SK-N-MC (cell line): ENCODE results near the gene ATXN2.

Source experiments
- DNase-seq: peaks from one replicate; pipeline ENCODE4 v3.0.0-alpha.2; 2011; ENCODE audit warnings: low read depth, low spot score
- H3K27ac ChIP-seq: fragments of 200-600 bp; sonication (generic); 2 replicates; pipeline ENCODE4 v1.5.1; 2016; ENCODE audit warnings: mixed run types
- H3K36me3 ChIP-seq: fragments of 200-600 bp; sonication (generic); 2 replicates; pipeline ENCODE4 v1.6.1; 2017; ENCODE audit warnings: antibody characterized with exemption, low read length, mixed read lengths; ENCODE audit not compliant: insufficient read depth
- H3K4me3 ChIP-seq: fragments of 200-600 bp; sonication (generic); 2 replicates; pipeline ENCODE4 v1.5.1; 2016
- H3K9ac ChIP-seq: fragments of 200-600 bp; sonication (generic); 2 replicates; pipeline ENCODE4 v1.8.0; 2017; ENCODE audit warnings: mixed run types, mixed read lengths; ENCODE audit not compliant: insufficient read length
- H3K9me3 ChIP-seq: fragments of 200-600 bp; sonication (generic); 2 replicates; pipeline ENCODE4 v1.6.1; 2017; ENCODE audit warnings: low read depth, mild to moderate bottlenecking, antibody characterized with exemption, low read length, moderate library complexity, mixed read lengths
- EZH2 ChIP-seq: fragments of 200-600 bp; sonication (generic); IDR thresholded peaks from one replicate; pipeline ENCODE4 v1.6.1; 2017; ENCODE audit warnings: antibody characterized with exemption
- FOXP2 ChIP-seq: optimal IDR thresholded peaks from 2 replicates; pipeline ENCODE3; 2011; ENCODE audit warnings: mild to moderate bottlenecking, moderate library complexity; ENCODE audit not compliant: insufficient read depth; ENCODE audit errors: extremely low read length, control extremely low read depth
- POLR2AphosphoS5 ChIP-seq: IDR thresholded peaks from 2 replicates; pipeline ENCODE4 v1.6.1; 2012; ENCODE audit warnings: mild to moderate bottlenecking, low read depth, low read length, borderline replicate concordance

ATXN2 gene, protein sequence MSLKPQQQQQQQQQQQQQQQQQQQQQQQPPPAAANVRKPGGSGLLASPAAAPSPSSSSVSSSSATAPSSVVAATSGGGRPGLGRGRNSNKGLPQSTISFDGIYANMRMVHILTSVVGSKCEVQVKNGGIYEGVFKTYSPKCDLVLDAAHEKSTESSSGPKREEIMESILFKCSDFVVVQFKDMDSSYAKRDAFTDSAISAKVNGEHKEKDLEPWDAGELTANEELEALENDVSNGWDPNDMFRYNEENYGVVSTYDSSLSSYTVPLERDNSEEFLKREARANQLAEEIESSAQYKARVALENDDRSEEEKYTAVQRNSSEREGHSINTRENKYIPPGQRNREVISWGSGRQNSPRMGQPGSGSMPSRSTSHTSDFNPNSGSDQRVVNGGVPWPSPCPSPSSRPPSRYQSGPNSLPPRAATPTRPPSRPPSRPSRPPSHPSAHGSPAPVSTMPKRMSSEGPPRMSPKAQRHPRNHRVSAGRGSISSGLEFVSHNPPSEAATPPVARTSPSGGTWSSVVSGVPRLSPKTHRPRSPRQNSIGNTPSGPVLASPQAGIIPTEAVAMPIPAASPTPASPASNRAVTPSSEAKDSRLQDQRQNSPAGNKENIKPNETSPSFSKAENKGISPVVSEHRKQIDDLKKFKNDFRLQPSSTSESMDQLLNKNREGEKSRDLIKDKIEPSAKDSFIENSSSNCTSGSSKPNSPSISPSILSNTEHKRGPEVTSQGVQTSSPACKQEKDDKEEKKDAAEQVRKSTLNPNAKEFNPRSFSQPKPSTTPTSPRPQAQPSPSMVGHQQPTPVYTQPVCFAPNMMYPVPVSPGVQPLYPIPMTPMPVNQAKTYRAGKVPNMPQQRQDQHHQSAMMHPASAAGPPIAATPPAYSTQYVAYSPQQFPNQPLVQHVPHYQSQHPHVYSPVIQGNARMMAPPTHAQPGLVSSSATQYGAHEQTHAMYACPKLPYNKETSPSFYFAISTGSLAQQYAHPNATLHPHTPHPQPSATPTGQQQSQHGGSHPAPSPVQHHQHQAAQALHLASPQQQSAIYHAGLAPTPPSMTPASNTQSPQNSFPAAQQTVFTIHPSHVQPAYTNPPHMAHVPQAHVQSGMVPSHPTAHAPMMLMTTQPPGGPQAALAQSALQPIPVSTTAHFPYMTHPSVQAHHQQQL

DNA sequence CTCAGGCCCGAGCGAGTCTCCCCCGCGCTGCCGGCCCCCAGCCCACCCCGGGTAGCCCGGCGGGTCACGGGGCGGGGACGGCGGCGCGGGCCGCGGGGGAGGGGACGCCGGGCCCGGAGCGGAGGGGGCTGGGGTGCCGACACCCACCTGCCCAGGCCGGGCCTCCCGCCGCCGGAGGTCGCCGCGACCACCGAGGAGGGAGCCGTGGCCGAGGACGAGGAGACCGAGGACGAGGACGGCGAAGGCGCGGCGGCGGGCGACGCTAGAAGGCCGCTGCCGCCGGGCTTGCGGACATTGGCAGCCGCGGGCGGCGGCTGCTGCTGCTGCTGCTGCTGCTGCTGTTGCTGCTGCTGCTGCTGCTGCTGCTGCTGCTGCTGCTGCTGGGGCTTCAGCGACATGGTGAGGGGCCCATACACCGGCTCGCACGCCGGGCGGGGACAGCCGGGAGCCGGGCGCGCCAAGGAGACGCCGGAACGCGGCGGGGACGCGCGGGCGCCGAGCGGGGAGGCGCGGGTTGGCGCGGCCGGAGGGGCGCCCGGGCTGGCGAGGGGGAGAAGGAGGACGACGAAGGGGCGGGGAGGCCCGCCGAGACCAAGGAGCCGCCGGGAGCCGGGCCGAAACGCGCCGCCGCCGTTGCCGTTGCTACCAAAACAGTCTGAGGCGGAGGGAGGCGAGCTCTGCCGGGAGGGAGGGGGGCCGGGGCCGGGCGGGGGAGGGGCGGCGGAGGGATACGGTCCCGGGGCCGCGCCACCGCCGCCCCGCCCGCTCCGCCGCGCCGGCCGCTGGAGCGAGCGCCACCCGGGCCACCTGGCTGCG lies at the start of gene ATXN2:
ATXN2 (minus strand) TSS at position 679 of the 816 bp plus-strand sequence; CDS start at position 398, 281 bp downstream.
- Histone ChIP-seq H3K27ac (peak within 1 kb of the TSS; percentile 95), H3K4me3 (peak within 1 kb of the TSS; percentile 96), H3K9ac (peak within 1 kb of the TSS; percentile 88), H3K36me3 (no peaks in the 10 kb centered on the region), H3K9me3 (no peaks in the 10 kb centered on the region)
- no peak for DNase-seq
- TF ChIP-seq FOXP2 (no peak), EZH2 (no peak), POLR2AphosphoS5 (no peak)

DNA sequence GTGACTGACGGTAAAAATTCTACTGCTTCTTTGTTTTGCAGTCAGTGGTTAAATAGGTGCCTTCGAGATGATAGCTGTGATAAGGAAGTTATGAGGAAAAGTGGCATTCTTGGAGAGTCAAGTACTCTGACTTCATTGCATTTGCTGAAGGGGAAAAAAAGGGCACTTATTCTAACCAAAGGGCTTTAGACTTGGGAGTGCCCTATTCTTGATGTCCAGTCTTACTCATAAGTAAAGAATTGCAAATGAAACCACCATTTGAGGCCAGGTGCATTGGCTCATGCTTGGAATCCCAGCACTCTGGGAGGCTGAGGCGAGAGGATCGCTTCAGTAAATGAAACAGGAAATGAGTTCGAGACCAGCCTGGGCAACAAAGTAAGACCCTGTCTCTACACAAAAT lies 46.3 kb upstream of the ATXN2 start:
- Histone ChIP-seq H3K4me3 (no peak overlapping the region), H3K9ac (no peak overlapping the region), H3K36me3 (peaks cover 53% of the 10 kb centered on the region), H3K27ac (no peak overlapping the region), H3K9me3 (no peaks in the 10 kb centered on the region)
- DNase-seq, result no peak
- TF ChIP-seq FOXP2 (no peak), EZH2 (no peak), POLR2AphosphoS5 (no peak)

DNA sequence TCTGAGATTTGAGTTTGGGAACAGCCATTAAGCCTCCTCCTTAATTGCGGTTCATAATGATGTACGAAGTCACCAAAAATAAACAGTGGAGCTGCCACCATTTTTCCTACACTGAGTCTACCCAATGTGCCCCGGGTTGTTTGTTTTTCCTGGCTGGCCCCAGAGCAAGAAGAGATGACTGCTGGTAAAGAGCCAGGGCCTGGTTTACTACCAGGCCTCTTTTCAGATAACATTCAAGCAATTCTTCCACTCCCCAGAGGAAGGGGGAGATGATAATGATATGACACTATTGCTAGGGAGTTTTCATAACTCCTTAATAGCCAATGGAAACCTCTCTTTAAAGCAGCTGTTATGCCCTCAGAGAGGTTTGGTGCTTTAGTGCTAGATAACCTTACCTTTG lies 44.3 kb upstream of the ATXN2 start:
- no peak overlapping the region for H3K9ac ChIP-seq
- no peak overlapping the region for H3K4me3 ChIP-seq
- DNase-seq, result no peak
- H3K36me3 ChIP-seq, result peaks cover 40% of the 10 kb centered on the region
- no peaks in the 10 kb centered on the region for H3K9me3 ChIP-seq
- TF ChIP-seq POLR2AphosphoS5 (no peak), EZH2 (no peak), FOXP2 (no peak)
- 0 out of 2 replicates have a peak overlapping the region, but pooled peaks have one; percentile 54 for H3K27ac ChIP-seq

DNA sequence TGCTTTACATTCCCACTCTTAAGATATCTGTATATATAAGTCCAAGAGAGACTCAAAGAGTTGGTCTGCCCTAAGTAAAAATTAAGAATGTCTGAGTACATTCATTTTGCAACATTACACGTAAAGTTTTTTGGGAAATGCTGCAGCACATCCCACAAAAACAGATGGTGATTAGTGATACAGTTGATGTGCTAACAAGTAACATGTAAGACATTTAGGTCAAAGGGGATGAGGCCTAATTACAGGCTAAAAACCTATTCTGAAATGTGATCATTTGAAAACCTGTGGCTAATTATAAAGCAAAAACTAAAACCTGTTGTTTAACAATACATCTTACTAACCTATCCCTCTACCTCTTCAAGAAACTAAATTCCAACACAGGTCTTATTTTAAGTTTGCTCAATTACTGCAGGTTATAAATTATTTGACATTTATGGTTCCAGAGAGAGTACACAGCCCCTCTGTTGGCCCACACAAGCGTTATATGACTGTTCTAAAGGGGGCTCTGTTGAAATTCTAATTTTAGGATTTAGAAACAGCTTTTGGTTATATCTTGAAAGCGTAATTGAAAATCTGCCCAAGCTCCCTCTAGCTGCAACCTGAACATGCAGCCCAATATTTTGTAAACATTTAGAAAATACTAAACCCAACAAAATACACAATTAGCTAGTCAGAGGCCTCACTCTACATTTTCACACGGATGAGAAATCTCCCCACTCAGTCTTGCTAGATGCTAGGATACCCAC lies 43.7 kb upstream of the ATXN2 start:
- H3K9me3 ChIP-seq, result no peaks in the 10 kb centered on the region
- DNase-seq, result no peak
- peaks cover 40% of the 10 kb centered on the region for H3K36me3 ChIP-seq
- no peak for TF ChIP-seq EZH2
- no peak for TF ChIP-seq POLR2AphosphoS5
- no peak for TF ChIP-seq FOXP2
- H3K9ac ChIP-seq, result no peak overlapping the region
- H3K27ac ChIP-seq, result peak overlapping the region; percentile 54; the same call in 1 of the 2 replicates
- no peak overlapping the region for H3K4me3 ChIP-seq

DNA sequence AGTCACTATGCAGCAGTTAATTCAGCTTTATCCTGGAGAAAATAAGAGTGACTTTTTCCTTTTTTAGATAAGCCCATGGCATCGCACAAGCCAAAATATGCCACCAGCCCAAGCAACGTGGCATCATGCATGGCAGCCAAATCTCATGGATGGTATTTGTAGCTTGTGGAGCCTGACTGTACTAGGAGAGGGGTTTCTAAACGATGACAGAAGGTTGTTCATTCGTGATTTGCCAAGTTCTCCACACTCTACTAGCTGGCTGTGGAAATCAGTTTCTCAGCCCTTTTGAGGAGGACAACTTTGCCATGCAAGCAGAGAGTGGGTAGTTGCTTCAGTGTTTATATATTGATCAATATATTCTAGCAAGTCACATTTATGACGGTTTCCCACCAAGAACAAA lies 41.4 kb upstream of the ATXN2 start:
- H3K27ac ChIP-seq, result no peak overlapping the region
- no peak overlapping the region for H3K4me3 ChIP-seq
- no peak overlapping the region for H3K9ac ChIP-seq
- TF ChIP-seq POLR2AphosphoS5 (no peak), EZH2 (no peak), FOXP2 (no peak)
- no peak for DNase-seq
- no peaks in the 10 kb centered on the region for H3K9me3 ChIP-seq
- H3K36me3 ChIP-seq, result peaks cover 21% of the 10 kb centered on the region

DNA sequence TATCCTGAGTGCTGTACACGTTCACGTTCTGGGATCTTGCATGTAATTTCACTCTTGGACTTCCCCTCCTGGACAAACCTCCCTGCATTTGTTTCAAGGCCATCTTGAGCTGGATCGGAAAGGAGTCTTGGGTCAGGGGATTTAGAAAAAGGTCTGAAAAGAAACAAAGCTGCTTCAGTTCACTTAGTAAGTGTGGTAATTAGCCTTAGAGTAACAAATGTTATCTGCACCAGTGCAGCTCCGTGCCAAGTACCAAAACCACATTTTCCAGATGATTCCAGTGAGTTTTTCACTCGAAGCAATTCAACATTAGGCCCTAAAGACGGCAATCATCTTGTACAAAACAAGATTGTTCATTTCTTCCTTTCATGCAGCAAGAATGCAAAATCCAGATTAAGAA lies 39.4 kb upstream of the ATXN2 start:
- H3K27ac ChIP-seq, result peak overlapping the region; percentile 12; the same call in 1 of the 2 replicates
- no peak overlapping the region for H3K4me3 ChIP-seq
- TF ChIP-seq POLR2AphosphoS5 (no peak), EZH2 (no peak), FOXP2 (no peak)
- H3K36me3 ChIP-seq, result peaks cover 9% of the 10 kb centered on the region
- no peak for DNase-seq
- H3K9me3 ChIP-seq, result no peaks in the 10 kb centered on the region
- H3K9ac ChIP-seq, result no peak overlapping the region
